A549 (cell line): ENCODE data around the gene DPCD. TPM values are rescaled to one million over a fixed set of nuclear protein-coding genes. Genes with fewer than 3 reads are reported as not detected.

Source experiments
- ATAC-seq, 2 experiments: fragments of 200-7000 bp in 1 of 2; fragments of >200 bp in 1 of 2; cut with Nextera tagmentation in 1 of 2; cut with Tn5 transposase in 1 of 2; 3 replicates each; pipeline versions ENCODE4 v1.8.0 to v1.9.1; 2018 to 2020; ENCODE audit warnings: mild to moderate bottlenecking in 1 of 2, moderate library complexity in 1 of 2
- CTCF ChIA-PET: fragments of 300-600 bp; sonication (Branson Sonifier 250); formaldehyde crosslinking; extraction: SDS; loops from one replicate; lab custom pipeline; 2021; ENCODE audit warnings: antibody characterized with exemption, inconsistent platforms; lab: Yijun Ruan, JAX
- POLR2A ChIA-PET: fragments of 350-600 bp; formaldehyde crosslinking; extraction: SDS; loops from one replicate; lab custom pipeline; 2021; ENCODE audit warnings: antibody characterized with exemption, inconsistent platforms; lab: Yijun Ruan, JAX
- DNase-seq, 2 experiments: peaks; one replicate each; pipeline versions ENCODE4 v3.0.0 to v3.0.0-alpha.2; 2011 to 2016; ENCODE audit warnings: low read depth in 1 of 2, low spot score in 1 of 2
- FAIRE-seq: peaks from 2 replicates; lab custom pipeline; 2011; peaks lifted over from hg19 to GRCh38; lab: Jason Lieb, UNC
- H3K27ac ChIP-seq, 2 experiments: fragments of >200 bp; sonication (Bioruptor Twin); formaldehyde crosslinking; 3 replicates each; pipeline ENCODE4 v1.5.1; 2016 to 2017
- H3K4me1 ChIP-seq: fragments of >200 bp; sonication (Bioruptor Twin); formaldehyde crosslinking; 3 replicates; pipeline ENCODE4 v1.6.1; 2016
- H3K4me2 ChIP-seq: fragments of >200 bp; sonication (Bioruptor Twin); formaldehyde crosslinking; 3 replicates; pipeline ENCODE4 v1.6.1; 2016
- H3K4me3 ChIP-seq: fragments of >200 bp; sonication (Bioruptor Twin); formaldehyde crosslinking; 3 replicates; pipeline ENCODE4 v1.5.1; 2016
- H3K9me3 ChIP-seq: fragments of >200 bp; sonication (Bioruptor Twin); formaldehyde crosslinking; 3 replicates; pipeline ENCODE4 v1.6.1; 2016
- CBX2 ChIP-seq: fragments of 200-600 bp; sonication (generic); IDR thresholded peaks from 2 replicates; pipeline ENCODE4 v1.6.1; 2016; ENCODE audit warnings: low read depth, mild to moderate bottlenecking, borderline replicate concordance
- CBX8 ChIP-seq: fragments of 200-600 bp; sonication (generic); IDR thresholded peaks from 2 replicates; pipeline ENCODE4 v1.6.1; 2016
- CEBPB ChIP-seq, 2 experiments: fragments of >200 bp in 1 of 2; sonication (Bioruptor Twin) in 1 of 2; formaldehyde crosslinking in 1 of 2; IDR thresholded peaks; 2 replicates each; pipeline ENCODE4 v1.6.1; 2012 to 2016
- EHMT2 ChIP-seq: fragments of 200-600 bp; sonication (generic); IDR thresholded peaks from 2 replicates; pipeline ENCODE4 v1.6.1; 2016; ENCODE audit warnings: antibody characterized with exemption, low read depth, mild to moderate bottlenecking, moderate library complexity
- EP300 ChIP-seq, 2 experiments: fragments of >200 bp; sonication (Bioruptor Twin); formaldehyde crosslinking; IDR thresholded peaks; 2 replicates in 1 of 2; 3 replicates in 1 of 2; pipeline ENCODE4 v1.6.1; 2016 to 2017
- ESRRA ChIP-seq: fragments of 150-350 bp; IDR thresholded peaks from 2 replicates; pipeline ENCODE4 v1.6.1; 2014; ENCODE audit warnings: mild to moderate bottlenecking, low read length, borderline replicate concordance
- HDAC2 ChIP-seq: fragments of 200-600 bp; sonication (generic); IDR thresholded peaks from 2 replicates; pipeline ENCODE4 v1.6.1; 2016
- HOXA7 ChIP-seq: fragments of 250-450 bp; sonication (Bioruptor Pico); IDR thresholded peaks from 2 replicates; pipeline ENCODE4 v1.5.0; 2020; ENCODE audit warnings: mild to moderate bottlenecking, moderate library complexity
- HOXB13 ChIP-seq: fragments of 250-450 bp; sonication (Bioruptor Pico); IDR thresholded peaks from 2 replicates; pipeline ENCODE4 v1.5.0; 2020; ENCODE audit warnings: low read depth, mild to moderate bottlenecking, moderate library complexity
- JUN ChIP-seq, 2 experiments: fragments of >200 bp; sonication (Bioruptor Twin); formaldehyde crosslinking; IDR thresholded peaks; 2 replicates in 1 of 2; 3 replicates in 1 of 2; pipeline ENCODE4 v1.6.1; 2016 to 2017
- KDM1A ChIP-seq: fragments of 200-600 bp; sonication (generic); IDR thresholded peaks from 2 replicates; pipeline ENCODE4 v1.6.1; 2016; ENCODE audit warnings: low read depth, mild to moderate bottlenecking
- MAFK ChIP-seq: fragments of 450-650 bp; IDR thresholded peaks from 2 replicates; pipeline ENCODE4 v1.6.1; 2014; ENCODE audit not compliant: partially characterized antibody
- MYC ChIP-seq: IDR thresholded peaks from 2 replicates; pipeline ENCODE4 v1.6.1; 2012; ENCODE audit warnings: mild to moderate bottlenecking, inconsistent platforms, low read length, improper control_type of control experiment, borderline replicate concordance
- NPAS2 ChIP-seq: fragments of 250-450 bp; sonication (Bioruptor Pico); IDR thresholded peaks from 2 replicates; pipeline ENCODE4 v1.8.0; 2022; ENCODE audit warnings: mild to moderate bottlenecking, moderate library complexity, borderline replicate concordance
- NR3C1 ChIP-seq: fragments of >200 bp; sonication (Bioruptor Twin); formaldehyde crosslinking; IDR thresholded peaks from 3 replicates; pipeline ENCODE4 v1.6.1; 2017
- PHF8 ChIP-seq: fragments of 200-600 bp; sonication (generic); IDR thresholded peaks from 2 replicates; pipeline ENCODE4 v1.6.1; 2016; ENCODE audit warnings: low read depth, mild to moderate bottlenecking, antibody characterized with exemption, moderate library complexity, borderline replicate concordance
- RAD21 ChIP-seq, 2 experiments: fragments of >200 bp in 1 of 2; sonication (Bioruptor Twin) in 1 of 2; formaldehyde crosslinking in 1 of 2; IDR thresholded peaks in 1 of 2; conservative IDR thresholded peaks in 1 of 2; 2 replicates in 1 of 2; 3 replicates in 1 of 2; pipeline ENCODE4 v1.6.1; 2012 to 2018; ENCODE audit warnings: inconsistent platforms in 1 of 2
- RARB ChIP-seq: fragments of 250-450 bp; sonication (Bioruptor Pico); IDR thresholded peaks from 2 replicates; pipeline ENCODE4 v1.8.0; 2021; ENCODE audit warnings: mild to moderate bottlenecking, moderate library complexity
- RFX5 ChIP-seq: fragments of 450-650 bp; IDR thresholded peaks from 2 replicates; pipeline ENCODE4 v1.7.1; 2014; ENCODE audit warnings: antibody characterized with exemption, mild to moderate bottlenecking, moderate library complexity
- SREBF2 ChIP-seq: fragments of 450-650 bp; IDR thresholded peaks from 2 replicates; pipeline ENCODE4 v1.6.1; 2014; ENCODE audit warnings: mild to moderate bottlenecking, moderate library complexity
- TFCP2L1 ChIP-seq: fragments of 250-450 bp; sonication (Bioruptor Pico); IDR thresholded peaks from 2 replicates; pipeline ENCODE4 v1.5.0; 2021; ENCODE audit warnings: mild to moderate bottlenecking
- ZFP36 ChIP-seq: fragments of 450-650 bp; IDR thresholded peaks from 2 replicates; pipeline ENCODE4 v1.6.1; 2014; ENCODE audit warnings: borderline replicate concordance; ENCODE audit not compliant: partially characterized antibody
- ZNF302 ChIP-seq: fragments of 250-450 bp; sonication (Bioruptor Pico); IDR thresholded peaks from 2 replicates; pipeline ENCODE4 v1.9.0; 2021; ENCODE audit warnings: inconsistent platforms, mild to moderate bottlenecking, moderate library complexity
- ZSCAN20 ChIP-seq: fragments of 250-450 bp; sonication (Bioruptor Pico); IDR thresholded peaks from 2 replicates; pipeline ENCODE4 v1.8.0; 2022; ENCODE audit warnings: mild to moderate bottlenecking, moderate library complexity
- WGBS: methylation state at CpG from one replicate; pipeline ENCODE4 v1.1.6; 2017; ENCODE audit errors: missing lambda C conversion rate; 5-methylcytosine and 5-hydroxymethylcytosine counted together
- polyA plus RNA-seq, 4 experiments: library from polyadenylated mRNA; depleted of rRNA in 3 of 4; stranded (reverse); fragments of >200 nt; fragmentation: RNase III in 1 of 4; extraction: RNeasy Plus Mini Kit Qiagen cat#74134 plus additional on column Dnase treatment in 1 of 4; gene quantifications; 2 replicates in 3 of 4; 3 replicates in 1 of 4; pipeline ENCODE4 v1.2.3, GENCODE V29; 2011 to 2017
- TF ChIP-seq, protein P1 (sequence below): fragments of >200 bp; sonication (Bioruptor Twin); formaldehyde crosslinking; IDR thresholded peaks from 2 replicates; pipeline ENCODE4 v1.6.1; 2016
- TF ChIP-seq, protein P2 (sequence below): fragments of >200 bp; sonication (Bioruptor Twin); formaldehyde crosslinking; IDR thresholded peaks from 3 replicates; pipeline ENCODE4 v1.5.1; 2016
- TF ChIP-seq, protein P3 (sequence below): fragments of 450-650 bp; IDR thresholded peaks from 2 replicates; pipeline ENCODE4 v1.6.1; 2014; ENCODE audit warnings: antibody characterized with exemption
- TF ChIP-seq, protein P4 (sequence below): fragments of 150-350 bp; IDR thresholded peaks from 2 replicates; pipeline ENCODE4 v1.6.1; 2014; ENCODE audit warnings: low read depth, mild to moderate bottlenecking, low read length
- TF ChIP-seq, protein P5 (sequence below): fragments of >200 bp; sonication (Bioruptor Twin); formaldehyde crosslinking; IDR thresholded peaks from 3 replicates; pipeline ENCODE4 v1.6.1; 2016

DPCD gene
- polyA plus RNA-seq, 2 of the 4 experiments (the other 2 are of a cell fraction) = 37.4 to 40.8 TPM

DNA sequence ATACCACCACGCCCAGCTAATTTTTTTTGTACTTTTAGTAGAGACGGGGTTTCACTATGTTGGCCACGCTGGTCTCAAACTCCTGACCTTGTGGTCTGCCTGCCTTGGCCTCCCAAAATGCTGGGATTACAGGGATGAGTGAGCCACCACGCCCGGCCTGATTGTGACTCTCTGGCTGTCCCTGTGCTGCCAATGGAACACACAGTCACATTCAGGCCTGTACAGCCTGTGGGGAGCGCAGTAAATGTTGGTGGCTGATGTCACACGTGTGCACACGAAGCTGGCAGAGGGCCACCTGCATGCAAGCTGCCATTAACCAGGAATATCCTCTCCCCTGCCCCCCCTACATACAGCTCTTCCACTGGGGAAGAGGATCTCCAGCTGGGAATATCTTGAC is 22.2 kb upstream of the DPCD start:
- DNase-seq (no peak), FAIRE-seq (no peak), ATAC-seq (no peak)
- H3K9me3 ChIP-seq = no peaks in the 10 kb centered on the region
- ChIA-PET CTCF (interaction anchor here (0.9 to 1.3 kb wide), 3 partner anchors 11 to 404 kb away, joined by 3 to 6 read pairs (median 3); no protein-coding TSS in a partner anchor), POLR2A (no interaction called here)
- no peak overlapping the region for H3K4me2 ChIP-seq
- no peak overlapping the region for H3K27ac ChIP-seq
- TF ChIP-seq ZSCAN20 (CRISPR knock-in tag) (no peak), ZNF302 (CRISPR knock-in tag) (no peak), PHF8 (no peak), RFX5 (no peak), CEBPB (IDR thresholded peaks at IDR 0.05) (no peak), RAD21 (conservative IDR thresholded peaks at IDR 0.05 in 1 of 2, IDR thresholded peaks at IDR 0.05 in 1 of 2) (no peak), TFCP2L1 (CRISPR knock-in tag) (no peak), HDAC2 (no peak), CBX8 (no peak), ESRRA (no peak), JUN (IDR thresholded peaks at IDR 0.05) (no peak), CBX2 (no peak), EP300 (IDR thresholded peaks at IDR 0.05) (no peak), NR3C1 (no peak), ZFP36 (no peak), EHMT2 (no peak), HOXB13 (CRISPR knock-in tag) (no peak)
- TF ChIP-seq, protein P1, sequence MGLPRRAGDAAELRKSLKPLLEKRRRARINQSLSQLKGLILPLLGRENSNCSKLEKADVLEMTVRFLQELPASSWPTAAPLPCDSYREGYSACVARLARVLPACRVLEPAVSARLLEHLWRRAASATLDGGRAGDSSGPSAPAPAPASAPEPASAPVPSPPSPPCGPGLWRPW = no peak
- TF ChIP-seq, protein P2, sequence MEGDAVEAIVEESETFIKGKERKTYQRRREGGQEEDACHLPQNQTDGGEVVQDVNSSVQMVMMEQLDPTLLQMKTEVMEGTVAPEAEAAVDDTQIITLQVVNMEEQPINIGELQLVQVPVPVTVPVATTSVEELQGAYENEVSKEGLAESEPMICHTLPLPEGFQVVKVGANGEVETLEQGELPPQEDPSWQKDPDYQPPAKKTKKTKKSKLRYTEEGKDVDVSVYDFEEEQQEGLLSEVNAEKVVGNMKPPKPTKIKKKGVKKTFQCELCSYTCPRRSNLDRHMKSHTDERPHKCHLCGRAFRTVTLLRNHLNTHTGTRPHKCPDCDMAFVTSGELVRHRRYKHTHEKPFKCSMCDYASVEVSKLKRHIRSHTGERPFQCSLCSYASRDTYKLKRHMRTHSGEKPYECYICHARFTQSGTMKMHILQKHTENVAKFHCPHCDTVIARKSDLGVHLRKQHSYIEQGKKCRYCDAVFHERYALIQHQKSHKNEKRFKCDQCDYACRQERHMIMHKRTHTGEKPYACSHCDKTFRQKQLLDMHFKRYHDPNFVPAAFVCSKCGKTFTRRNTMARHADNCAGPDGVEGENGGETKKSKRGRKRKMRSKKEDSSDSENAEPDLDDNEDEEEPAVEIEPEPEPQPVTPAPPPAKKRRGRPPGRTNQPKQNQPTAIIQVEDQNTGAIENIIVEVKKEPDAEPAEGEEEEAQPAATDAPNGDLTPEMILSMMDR = no peak
- TF ChIP-seq, protein P3, sequence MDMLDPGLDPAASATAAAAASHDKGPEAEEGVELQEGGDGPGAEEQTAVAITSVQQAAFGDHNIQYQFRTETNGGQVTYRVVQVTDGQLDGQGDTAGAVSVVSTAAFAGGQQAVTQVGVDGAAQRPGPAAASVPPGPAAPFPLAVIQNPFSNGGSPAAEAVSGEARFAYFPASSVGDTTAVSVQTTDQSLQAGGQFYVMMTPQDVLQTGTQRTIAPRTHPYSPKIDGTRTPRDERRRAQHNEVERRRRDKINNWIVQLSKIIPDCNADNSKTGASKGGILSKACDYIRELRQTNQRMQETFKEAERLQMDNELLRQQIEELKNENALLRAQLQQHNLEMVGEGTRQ = no peak
- H3K4me3 ChIP-seq = no peak overlapping the region
- WGBS = 84% methylated on average over 6 of the region's 8 CpGs
- H3K4me1 ChIP-seq = peaks cover 9% of the 10 kb centered on the region; the same call in 2 of the 3 replicates

DNA sequence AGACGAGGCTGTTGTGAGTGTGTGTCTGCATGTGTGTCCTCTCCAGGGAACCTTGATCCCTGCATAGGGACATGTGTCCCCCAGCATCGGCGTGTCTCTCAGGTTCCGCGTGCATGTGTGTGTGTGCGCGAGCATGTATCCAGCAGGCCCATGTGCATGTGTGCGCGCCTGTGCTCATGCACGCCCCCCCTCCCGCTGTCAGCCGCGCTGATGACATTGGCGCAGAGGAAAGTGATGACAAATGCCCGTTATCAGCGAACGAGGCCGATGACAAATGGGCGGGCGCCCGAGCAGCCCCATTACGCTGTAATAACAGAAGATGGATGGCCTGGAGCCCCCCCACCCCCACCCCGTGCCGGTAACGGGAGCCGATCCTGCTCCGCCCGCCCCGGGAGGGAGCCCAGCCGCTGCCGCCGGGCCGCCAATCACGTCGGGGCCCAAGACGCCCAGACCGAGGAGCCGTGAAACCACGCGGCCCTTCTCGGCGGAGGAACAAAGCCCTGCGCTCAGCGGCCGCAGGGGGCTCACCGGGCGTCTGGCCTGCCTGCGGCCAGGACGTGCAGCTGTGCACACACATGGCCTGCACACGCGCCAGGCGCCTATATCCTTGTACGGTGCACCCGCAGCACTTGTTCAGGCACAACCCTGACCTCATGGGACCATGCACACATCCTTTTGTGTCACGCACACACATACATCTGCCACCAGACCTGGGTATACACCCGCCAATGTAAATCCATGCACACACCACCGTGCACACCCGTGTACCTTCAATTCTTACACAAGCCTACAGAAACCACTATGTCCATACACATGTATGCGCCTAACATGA is 21.6 kb upstream of the DPCD start:
- H3K27ac ChIP-seq = no peak overlapping the region
- TF ChIP-seq HOXA7 (CRISPR knock-in tag) (no peak), HDAC2 (no peak), RFX5 (no peak), MYC (no peak), MAFK (no peak), RARB (CRISPR knock-in tag) (no peak), KDM1A (no peak), ZNF302 (CRISPR knock-in tag) (no peak), NPAS2 (no peak), SREBF2 (no peak)
- TF ChIP-seq, protein P4, sequence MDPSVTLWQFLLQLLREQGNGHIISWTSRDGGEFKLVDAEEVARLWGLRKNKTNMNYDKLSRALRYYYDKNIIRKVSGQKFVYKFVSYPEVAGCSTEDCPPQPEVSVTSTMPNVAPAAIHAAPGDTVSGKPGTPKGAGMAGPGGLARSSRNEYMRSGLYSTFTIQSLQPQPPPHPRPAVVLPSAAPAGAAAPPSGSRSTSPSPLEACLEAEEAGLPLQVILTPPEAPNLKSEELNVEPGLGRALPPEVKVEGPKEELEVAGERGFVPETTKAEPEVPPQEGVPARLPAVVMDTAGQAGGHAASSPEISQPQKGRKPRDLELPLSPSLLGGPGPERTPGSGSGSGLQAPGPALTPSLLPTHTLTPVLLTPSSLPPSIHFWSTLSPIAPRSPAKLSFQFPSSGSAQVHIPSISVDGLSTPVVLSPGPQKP = no peak
- TF ChIP-seq, protein P5, sequence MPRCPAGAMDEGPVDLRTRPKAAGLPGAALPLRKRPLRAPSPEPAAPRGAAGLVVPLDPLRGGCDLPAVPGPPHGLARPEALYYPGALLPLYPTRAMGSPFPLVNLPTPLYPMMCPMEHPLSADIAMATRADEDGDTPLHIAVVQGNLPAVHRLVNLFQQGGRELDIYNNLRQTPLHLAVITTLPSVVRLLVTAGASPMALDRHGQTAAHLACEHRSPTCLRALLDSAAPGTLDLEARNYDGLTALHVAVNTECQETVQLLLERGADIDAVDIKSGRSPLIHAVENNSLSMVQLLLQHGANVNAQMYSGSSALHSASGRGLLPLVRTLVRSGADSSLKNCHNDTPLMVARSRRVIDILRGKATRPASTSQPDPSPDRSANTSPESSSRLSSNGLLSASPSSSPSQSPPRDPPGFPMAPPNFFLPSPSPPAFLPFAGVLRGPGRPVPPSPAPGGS = no peak
- ATAC-seq (no peak), FAIRE-seq (no peak), DNase-seq (no peak)
- POLR2A ChIA-PET = no interaction called here
- H3K4me3 ChIP-seq = no peak overlapping the region
- CTCF ChIA-PET = interaction anchor here (0.9 to 1.3 kb wide), 3 partner anchors 12 to 405 kb away, joined by 3 to 6 read pairs (median 3); no protein-coding TSS in a partner anchor
- 82% methylated on average over 29 of the region's 59 CpGs for WGBS
- no peaks in the 10 kb centered on the region for H3K9me3 ChIP-seq
- no peak overlapping the region for H3K4me2 ChIP-seq
- H3K4me1 ChIP-seq = peaks cover 10% of the 10 kb centered on the region; the same call in 2 of the 3 replicates
